Embryonic facial prominence (tissue), 1 donor: ENCODE results near the gene MEPE.
"Not testable (repeated sequence)": the region's sequence is repeated elsewhere in the genome, so short reads cannot be mapped to it uniquely, and the experiment has no call there.

Experiments used
- DNase-seq: peaks from one replicate; pipeline ENCODE4 v3.0.0-alpha.2; 2016; ENCODE audit errors: extremely low spot score

The MEPE gene

GRCh38 chr4:87884976-87885549 lies 52.3 kb downstream of the MEPE start:
- no peak for DNase-seq

DNA sequence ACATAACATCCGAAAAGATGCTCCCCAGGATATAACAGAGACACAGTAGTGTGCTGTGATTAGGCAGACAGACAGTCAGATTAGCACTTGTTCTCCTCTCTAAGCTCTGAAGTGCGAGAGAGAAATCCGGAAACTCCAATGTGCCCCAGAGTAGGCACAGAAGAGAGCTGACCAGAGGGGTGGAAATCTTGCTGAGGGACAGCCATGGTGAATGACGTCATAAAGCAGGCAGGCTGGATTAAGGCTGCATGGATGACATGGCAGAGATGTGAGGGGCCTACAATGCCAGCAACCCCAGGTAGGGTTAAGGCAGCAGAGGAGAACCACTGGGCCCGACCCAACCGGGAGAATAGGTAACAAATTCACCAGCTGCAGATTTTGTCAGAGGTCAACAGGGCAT lies 53.3 kb downstream of the MEPE start:
- no peak for DNase-seq

GRCh38 chr4:87890753-87891152 lies 58.0 kb downstream of the MEPE start:
- not testable (repeated sequence) for DNase-seq

DNA sequence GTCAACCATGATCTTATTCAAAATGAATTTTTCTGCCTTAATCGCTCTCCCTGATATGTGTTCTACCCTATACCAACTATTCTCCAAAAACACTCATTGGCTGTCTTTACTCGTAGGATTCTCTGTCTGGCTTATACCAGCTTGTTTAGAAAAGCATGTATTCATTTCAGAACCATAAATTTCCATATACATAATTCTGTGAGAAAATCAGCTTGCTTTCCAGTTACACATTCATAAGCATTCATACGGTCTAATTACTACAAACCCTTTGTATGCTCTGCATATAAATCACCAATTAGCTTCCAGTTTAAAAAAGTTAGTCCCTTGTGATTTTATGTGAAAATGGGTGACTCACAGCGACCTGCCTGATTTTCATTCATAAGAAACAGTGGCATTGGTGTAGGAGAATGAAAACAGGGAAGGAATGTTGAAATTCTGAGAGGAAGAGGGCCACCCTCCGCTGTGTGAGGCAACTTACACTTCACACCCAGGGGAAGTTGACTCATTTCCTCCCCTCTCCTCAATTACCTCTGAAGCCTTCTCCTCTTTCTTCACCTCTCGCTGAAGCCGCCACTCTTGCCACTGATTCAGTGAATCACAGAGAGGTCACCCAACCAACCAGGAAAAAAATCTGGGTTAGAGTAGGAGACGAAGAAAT lies 63.3 kb downstream of the MEPE start:
- DNase-seq: no peak
